Measurements from ENCODE around the gene TECPR1.
A peak's percentile ranks its signal among the peaks of the same experiment; 100 is the strongest.

TECPR1 gene

DNA sequence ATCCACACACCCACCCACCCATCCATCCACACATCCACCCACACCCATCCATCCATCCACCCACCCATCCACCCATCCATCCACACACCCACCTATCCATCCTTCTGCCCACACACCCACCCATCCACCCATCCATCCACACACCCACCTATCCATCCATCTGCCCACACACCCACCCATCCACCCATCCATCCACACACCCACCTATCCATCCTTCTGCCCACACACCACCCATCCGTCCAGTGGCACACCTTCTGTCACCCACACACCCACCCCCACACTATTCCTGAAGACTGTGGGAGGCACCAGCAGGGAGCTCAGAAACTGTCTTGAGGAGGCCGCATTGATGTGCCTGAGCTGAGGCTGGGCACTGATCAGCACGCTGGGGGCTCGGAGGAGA, 9.1 kb downstream of the TECPR1 start:
- DNase-seq (ENCODE audit: low read depth), result no peak

DNA sequence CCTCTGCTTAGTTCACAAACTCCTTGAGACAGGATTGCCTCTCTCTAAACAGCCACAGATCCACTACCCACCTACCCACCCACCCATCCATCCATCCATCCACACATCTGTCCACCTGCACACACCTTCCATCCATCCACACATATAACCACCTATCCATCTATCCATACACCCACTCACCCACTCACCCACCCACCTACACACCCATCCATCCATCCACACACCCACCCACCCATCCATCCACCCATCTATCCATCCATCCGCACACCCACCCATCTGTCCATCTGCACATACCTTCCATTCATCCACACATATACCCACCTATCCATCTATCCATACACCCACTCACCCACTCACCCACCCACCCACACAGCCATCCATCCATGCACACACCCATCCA, 9.7 kb downstream of the TECPR1 start:
- no peak for DNase-seq (ENCODE audit: low read depth)

DNA sequence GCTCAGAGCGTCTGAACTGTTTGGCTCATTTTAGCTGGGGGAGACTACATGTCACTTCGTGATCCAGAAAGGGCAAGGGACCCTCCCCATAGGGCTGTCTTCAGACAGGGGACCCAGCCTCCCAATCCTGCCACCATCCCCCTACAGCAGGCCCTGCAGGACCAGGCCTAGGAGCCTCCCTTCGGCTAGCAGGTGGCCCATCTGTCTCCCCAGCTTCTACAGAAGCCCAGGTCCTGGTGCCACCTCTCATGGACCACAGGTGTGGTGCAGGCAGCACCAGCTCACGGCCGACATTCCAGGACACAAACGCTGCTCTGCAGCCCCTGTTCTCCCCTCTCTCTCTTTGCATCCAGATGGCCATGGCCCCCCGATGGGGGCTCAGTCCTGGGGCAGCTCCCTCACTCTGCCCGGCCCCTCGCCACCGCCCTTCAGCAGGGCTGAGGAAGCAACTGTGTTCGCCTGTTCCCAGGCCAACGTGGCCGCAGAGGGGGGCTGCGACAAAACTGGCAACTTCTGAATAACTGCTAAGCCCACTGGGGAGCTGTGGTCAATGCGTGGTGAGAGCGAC, 10.3 kb downstream of the TECPR1 start:
- DNase-seq (ENCODE audit: low read depth), result no peak

DNA sequence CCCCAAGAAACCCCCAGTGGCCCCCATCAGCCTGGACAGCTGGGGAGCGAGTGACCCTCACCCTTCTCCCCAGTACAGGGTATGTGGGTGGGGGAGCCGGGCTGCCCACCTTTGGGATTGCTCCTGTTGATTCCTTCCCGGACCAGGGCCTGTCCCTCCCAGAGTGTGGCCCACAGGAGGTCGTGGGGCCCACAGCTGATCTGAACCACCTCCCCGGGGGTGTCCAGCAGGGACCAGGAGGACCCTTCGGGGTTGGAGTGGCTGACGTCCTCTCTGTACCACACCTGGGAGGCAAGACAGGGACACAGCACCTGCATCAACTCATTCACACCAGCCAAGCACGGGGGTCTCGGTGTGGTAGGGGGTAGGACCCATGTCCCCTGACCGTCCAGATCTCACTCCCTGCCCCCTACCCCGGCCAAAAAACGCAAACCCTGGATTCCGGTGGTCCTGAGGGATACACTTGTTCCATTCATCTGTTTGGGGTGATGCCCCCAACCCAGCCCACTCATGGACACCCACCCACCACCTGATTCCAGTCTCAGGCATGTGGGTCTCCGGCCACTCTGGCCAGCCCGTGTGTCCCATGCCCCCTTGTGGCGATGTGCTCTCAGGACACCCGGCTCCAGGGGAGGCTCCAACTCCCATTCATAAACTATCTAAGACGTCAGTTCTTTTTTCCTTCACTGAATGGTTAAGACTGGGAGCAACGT, 10.9 kb downstream of the TECPR1 start:
- no peak for DNase-seq (ENCODE audit: low read depth)

DNA sequence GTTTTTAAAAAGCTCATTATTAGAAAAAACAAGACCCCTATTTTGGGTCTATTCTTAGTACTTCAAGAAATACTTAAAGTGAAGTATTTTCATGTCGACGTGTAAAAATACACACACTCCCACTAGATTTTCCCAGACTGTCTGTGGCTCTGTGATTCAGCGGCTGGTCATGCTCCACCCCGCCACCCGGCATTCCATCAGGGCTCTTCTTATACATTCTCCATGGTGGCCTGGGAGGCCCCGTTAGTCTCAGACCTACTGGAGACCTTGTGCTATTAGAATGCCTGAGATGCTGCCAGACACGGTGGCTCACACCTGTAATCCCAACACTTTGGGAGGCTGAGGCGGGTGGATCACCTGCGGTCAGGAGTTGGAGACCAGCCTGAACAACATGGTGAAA, 13.1 kb downstream of the TECPR1 start:
- no peak for DNase-seq (ENCODE audit: low read depth)

DNA sequence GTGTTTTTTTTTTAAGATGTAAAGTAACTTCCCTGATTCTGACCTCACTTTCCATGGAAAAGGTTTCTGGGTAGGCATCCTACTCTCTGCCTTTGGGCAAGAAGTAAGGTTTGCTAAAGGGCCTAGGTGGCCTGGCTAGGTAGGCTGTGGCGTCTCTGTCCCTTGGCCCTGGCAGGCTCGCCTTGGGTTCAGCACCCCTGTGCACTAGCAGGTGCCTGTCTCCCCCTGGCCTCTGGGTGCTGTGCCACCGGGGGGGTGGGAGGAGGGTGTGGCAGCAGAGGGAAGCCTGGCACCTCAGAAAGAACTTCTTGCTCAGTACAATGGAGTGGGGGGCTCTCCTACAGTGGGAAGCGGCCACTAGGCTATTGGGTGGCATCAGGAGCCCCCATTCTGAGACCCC, 14.0 kb downstream of the TECPR1 start:
- DNase-seq (ENCODE audit: low read depth), result no peak

DNA sequence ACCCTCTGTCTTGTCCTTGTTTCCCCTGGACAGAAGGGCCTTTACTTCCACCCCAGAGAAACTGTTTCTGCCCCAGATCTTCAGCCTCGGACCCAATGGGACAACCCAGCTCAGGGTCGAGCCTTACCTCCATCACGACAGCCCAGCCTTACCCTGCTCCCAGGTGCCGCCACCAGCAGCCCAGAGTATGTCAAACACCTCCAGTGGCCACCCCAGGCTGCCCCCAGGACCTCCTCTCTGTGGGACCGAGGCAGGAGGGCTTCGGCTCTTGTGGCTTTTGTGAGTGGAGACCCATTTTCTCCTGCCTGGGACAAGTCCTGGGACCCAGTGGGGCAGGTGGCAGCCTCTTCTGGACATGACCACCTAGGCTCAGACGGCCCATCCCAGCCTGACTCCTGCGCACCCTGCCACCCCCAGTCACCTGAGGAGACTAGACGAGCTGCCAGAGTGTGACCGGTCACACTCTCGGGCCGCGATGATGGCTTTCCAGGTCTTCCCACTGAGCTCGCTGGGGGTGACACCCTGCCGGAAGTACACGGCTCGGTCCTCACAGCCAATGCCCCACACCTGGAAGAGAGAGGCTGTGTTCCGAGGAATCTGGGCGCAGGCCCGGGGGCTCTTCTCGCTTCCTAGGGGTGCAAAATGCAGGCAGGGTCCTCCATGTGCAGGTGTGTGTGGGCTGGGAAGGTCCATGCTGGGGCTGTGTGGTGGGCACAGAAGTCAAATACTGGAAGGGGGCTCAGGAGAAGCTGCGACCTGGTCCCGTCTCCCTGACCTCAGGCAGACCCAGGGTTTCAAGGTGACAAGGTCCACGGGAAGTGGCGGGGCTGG, 15.5 kb downstream of the TECPR1 start:
- no peak for DNase-seq (ENCODE audit: low read depth)

DNA sequence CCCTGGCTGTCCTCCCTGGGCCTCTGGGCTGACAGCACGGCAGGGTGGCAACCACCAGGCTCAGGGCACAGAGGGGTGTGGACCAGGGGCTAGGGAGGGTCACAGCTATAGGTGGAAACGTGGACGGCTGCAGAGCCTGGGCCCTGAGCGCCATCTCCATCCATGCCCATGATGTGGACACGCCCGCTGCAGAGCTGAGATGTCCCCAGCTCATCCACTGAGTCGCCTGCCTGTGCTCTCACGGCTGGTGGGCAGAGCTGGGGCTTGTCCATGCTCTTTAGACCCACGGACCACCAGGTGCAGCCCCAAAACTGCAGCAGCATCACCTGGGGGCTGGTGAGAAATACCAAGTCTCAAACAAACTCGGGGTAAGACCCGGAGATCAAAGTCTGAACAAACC, 16.1 kb downstream of the TECPR1 start:
- no peak for DNase-seq (ENCODE audit: low read depth)

DNA sequence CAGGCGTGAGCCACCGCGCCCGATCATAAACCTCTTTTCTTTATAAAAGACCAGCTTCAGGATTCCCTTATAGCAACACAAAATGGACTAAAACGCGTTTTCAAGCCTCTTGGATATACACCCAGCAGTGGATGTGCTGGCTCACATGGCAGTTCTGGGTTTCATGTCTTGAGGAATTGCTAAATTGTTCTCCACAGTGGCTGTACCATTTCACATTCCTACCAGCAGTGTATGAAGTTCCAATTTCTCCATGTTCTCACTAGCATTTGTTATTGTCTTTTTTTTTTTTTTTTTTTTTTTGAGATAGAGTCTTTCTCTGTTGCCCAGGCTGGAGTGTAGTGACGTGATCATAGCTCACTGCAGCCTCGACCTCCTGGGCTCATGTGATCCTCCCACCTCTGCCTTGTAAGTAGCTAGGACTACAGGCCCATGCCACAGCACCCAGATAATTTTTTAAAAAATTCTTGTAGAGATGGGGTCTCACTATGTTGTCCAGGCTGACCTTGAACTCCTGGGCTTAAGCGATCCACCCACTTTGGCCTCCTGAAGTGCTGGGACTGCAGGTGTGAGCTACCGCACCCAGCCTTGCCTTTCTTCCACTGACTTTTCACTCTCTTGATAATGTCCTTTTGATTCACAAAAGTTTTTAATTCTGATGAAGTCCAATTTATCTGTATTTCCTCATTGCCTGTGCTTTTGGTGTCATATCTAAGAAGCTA, 17.4 kb downstream of the TECPR1 start:
- peak; percentile 23 for DNase-seq (ENCODE audit: low read depth)

DNA sequence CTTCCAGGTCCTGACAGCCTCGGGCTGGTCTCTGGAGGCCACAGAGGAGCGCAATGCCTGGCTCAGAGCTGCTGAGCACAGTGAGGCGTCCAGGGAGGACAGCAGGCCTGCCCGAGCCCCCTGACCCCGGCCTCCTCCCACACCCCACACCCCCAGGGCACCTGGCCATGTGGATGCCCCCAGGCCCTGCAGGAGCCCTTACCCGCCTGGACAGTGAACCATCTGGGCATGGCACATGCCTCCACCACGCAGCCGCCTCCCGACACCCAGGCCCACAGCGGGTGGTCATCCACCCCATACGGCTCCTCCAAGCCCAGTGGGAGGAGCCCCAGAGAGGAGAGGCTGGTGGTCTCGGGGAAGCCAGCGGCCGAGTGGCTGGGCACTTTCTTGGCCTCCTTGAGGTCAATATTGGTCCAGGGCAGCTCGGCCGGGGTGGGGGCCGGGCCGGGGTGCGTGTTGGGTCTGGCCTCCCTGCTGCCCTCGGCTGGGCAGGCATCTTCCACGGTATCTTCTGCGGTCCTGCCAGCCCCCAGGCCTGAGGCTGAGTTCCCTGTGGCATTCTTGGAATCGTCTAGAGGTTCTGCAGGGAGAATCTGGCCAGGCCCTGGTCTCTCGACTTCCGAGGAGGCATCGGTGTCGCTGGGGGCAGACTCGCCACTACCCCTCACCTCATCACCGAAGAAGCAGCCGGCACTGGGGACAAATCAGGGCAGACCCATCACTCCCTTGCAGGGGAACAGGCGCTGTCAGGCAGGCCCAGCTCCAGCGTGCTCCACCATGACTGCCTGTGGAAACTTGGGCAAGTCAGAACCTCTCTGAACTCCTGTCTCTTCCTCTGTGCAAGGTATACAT, 18.6 kb downstream of the TECPR1 start:
- no peak for DNase-seq (ENCODE audit: low read depth)

DNA sequence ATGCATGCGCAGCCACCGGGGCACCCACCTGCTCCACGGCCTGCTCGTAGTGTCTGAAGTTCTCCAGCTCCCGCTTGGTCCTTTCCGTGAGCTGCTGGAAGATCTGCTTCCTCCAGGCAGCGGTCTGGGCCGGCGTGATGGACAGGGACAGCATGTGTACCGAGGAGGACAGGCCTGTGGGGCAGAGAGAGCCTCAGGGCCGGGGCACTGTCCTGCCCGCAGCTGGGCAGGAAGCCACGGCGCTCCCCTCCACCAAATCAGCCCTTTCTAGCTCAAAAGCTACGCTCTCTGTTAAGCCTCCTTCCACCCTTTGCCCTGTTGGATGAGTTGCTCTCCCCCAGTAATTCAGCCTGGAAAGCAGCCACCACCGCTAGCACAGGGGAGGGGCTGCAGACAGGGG, 19.2 kb downstream of the TECPR1 start:
- DNase-seq (ENCODE audit: low read depth), result no peak

DNA sequence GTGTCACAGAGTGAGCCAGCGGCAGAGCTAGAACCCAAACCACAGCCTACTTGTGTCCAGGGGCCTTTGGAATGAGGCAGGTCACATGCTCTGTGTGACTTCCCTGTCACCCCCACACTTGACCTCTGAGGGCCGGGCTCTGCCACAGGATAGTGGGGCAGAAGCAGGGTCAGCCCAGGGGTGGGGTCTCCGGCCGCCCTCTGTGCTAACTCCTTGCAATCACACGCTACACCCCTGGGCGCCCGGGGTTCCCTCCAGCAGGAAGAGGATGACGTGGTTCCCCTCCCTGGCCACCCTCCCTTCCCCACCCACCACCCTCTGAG, 19.8 kb downstream of the TECPR1 start:
- DNase-seq (ENCODE audit: low read depth), result no peak

DNA sequence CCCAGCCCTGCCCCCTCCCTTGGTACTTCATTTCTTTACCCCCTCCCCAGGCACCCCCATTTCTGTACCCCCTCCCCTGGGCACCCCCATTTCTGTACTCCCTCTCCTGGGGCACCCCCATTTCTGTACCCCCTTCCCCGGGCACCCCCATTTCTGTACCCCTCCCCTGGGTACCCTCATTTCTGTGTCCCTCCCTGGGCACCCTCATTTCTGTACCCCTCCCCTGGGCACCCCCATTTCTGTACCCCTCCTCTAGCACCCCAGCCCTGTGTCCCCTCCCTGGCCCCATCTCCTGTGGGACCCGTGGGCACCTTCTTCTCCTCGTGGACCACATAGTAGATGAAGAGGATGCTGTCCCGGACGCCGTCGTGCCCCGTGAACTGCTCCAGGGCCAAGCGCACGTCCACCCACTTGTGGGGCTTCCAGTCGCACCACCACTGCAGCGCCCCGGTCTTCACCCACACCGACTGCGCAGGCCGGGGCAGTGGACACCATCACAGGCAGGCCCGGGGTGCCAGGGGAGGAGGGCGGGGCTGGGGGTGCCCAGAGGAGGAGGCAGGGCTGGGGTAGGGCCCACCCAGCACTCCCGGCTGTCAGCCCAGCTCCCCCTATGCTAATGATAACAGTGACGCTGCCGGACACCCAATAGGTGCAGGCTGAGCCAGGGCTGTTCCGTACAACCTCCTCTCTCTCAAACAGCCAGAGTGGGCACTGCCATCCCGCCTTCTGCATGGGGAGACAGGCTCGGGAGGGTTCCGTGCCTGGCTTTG, 20.4 kb downstream of the TECPR1 start:
- DNase-seq (ENCODE audit: low read depth), result no peak

DNA sequence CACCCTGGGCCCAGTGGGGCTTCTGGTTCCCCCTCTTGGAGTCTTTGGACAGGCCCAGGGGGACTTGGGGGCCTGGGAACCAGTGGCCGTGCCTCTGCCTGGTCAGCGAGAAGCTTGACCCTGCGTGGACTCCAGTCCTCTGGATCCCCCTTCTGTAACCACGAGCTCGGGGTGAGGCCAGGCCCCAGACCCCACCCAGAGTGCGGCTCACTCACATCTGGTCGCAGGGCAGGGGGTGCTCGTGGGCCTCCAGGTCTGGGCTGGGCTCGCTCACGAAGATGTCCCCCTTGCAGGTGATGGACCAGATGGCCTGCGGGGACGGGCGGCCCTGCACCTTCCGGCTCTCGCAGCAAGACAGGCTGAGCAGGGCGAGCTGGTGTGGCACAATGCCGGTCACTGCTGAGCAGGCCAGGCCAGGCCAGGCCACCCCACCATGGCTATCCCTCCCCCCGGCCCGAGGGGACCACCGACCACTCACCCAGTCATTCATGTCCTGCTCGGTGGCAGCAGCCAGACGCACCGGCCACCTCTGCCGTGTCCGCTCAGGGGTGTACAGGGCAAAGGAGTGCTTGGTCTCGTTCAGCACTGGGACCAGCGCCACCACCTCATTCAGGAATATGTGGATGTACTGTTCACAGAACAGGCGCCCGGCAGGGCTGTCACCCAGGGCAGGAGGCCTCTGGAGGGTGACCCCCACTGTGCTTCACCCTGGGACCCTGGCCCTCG, 21.1 kb downstream of the TECPR1 start:
- DNase-seq (ENCODE audit: low read depth), result no peak

DNA sequence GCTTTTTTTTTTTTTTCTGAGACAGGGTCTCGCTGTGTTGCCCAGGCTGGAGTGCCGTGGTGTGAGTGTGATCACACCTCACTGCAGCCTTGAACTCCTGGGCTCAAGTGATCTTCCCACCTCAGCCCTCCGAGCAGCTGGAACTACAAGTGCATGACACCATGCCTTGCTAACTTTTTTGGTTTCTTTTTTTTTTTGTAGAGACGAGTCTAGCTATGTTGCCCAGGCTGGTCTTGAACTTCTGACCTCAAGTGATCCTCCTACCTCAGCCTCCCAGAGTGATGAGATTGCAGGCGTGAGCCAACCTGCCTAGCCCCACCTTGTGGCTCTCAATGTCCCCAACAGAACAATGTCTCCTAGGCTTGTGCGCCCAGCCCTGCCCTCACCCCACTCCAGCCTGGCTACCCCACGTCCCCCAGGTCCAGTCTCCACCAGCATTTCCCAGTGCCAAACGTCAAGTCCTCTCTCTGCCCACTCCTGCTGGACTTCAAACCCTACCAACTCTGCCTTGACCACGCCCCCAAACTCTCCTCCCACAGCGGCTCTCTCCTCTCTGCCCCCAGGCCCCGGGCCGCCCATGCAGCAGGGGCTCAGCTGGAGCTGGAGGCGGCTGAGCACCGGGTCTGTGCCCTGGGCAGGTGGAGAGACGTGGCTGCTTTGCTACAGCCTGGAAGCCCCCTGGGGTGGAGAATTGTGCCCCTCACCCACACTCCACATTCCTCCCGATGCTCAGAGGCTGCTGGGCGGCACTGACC, 21.9 kb downstream of the TECPR1 start:
- DNase-seq (ENCODE audit: low read depth), result no peak

DNA sequence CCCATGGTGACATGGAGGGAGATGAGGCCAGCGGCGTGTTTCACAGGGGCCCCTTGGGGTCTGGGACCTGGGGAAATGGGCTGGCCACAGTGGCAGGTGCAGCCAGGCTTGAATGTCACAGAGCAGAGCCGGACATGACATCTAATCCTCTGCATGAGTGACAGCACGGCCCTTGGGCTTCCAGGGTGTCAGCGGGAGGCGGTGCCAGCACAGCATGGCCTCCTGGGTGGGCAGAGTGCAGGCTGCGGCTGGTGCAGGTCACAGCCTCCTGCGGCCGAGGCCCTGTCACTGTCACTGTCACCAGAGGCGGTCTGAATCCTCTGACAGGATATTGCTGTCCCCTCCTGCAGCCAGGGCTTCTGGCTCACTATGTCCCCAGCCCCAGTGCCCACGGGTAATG, 22.6 kb downstream of the TECPR1 start:
- DNase-seq (ENCODE audit: low read depth), result no peak

DNA sequence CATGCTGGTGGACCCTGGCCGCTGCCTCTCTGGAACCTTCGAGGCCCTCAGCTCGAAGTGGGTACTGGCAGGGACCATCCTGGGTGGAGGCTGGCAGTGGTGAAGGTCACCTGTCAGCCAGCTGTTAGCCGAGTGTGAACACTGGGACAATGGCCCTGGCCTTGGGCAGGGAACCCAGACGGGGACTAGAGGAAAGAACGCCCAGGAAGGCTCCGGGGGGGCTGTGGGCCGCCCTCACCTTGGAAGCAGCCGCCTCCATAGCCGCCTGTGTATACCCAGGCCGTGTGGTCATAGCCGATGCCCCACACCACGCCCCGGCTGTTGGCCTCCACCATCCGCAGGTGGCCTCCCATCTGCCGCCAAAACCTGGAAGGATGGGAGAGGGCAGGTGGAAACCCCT, 23.2 kb downstream of the TECPR1 start:
- no peak for DNase-seq (ENCODE audit: low read depth)

DNA sequence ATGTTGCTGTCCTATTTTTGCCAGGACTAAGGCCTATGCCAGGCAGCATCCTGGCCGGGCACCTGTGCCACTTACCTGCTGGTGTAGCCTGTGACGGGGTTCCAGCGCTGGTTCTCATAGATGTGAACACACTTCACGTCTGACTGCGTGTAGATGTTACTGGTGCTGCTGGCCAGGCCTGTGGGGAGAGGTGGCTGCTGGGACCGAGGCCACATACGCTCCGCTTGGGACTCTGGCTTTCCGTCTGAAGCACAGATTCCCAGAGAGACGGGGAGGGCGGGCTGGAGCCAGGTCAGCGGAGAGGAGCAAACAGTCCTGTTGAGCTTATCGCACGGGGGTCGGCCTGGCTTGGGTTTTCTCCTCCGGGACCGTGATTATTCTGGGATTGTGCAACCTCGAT, 24.1 kb downstream of the TECPR1 start:
- DNase-seq (ENCODE audit: low read depth), result no peak

DNA sequence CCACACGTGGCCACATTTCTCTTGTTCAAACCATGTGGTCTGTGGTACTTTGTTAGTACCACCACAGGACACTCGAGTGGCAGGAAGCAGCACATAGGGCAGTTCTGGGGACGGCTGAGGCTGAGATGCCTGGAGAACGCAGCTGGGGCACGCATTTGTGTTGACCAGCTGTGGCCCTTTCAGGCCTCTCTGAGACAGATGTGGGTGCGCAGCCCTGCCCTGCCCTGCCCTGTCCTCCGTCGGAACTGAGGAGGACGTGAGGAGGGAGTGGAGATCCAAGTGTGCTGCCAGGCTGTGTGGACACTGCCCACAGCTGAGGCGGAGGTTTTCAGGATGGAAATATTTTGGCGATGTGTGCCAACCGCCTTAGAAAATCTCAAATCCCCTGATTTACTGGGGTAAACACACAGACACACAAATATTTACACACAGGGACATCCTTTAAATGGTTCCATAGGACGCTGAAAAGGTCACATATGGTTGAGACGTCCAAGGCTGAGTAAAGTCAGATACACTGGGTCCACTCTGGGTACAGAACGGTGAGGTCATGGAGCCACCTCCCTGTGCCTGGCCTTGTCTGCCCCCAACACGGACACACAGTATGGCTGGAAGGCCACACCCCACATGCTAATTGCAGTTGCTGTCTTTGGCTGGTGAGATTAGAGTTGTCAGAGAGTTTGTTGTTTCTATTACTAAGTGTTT, 26.0 kb downstream of the TECPR1 start:
- no peak for DNase-seq (ENCODE audit: low read depth)
